ENCODE measurements around the gene CLEC4G.

DNA sequence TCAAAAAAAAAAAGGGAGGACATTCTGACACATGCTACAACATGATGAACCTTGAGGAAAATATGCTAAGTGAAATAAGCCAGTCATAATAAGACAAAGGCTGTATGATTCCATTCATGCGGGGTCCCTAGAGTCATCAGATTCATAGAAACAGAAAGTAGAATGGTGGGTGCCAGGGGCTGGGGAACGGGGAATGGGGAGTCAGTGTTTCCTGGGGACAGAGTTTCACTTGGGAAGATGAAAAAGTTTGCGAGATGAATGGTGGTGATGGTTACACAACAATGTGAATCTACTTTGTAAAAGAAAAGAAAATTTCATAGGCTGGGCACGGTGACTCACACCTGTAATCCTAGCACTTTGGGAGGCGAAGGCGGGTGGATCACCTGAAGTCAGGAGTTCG, 6.1 kb upstream of the CLEC4G start:
- TF ChIP-seq, protein P1, sequence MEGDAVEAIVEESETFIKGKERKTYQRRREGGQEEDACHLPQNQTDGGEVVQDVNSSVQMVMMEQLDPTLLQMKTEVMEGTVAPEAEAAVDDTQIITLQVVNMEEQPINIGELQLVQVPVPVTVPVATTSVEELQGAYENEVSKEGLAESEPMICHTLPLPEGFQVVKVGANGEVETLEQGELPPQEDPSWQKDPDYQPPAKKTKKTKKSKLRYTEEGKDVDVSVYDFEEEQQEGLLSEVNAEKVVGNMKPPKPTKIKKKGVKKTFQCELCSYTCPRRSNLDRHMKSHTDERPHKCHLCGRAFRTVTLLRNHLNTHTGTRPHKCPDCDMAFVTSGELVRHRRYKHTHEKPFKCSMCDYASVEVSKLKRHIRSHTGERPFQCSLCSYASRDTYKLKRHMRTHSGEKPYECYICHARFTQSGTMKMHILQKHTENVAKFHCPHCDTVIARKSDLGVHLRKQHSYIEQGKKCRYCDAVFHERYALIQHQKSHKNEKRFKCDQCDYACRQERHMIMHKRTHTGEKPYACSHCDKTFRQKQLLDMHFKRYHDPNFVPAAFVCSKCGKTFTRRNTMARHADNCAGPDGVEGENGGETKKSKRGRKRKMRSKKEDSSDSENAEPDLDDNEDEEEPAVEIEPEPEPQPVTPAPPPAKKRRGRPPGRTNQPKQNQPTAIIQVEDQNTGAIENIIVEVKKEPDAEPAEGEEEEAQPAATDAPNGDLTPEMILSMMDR (IDR thresholded peaks at IDR 0.05) = no peak
- no peak for TF ChIP-seq NFATC4 (CRISPR knock-in tag; IDR thresholded peaks at IDR 0.05)
- TF ChIP-seq, protein P2, sequence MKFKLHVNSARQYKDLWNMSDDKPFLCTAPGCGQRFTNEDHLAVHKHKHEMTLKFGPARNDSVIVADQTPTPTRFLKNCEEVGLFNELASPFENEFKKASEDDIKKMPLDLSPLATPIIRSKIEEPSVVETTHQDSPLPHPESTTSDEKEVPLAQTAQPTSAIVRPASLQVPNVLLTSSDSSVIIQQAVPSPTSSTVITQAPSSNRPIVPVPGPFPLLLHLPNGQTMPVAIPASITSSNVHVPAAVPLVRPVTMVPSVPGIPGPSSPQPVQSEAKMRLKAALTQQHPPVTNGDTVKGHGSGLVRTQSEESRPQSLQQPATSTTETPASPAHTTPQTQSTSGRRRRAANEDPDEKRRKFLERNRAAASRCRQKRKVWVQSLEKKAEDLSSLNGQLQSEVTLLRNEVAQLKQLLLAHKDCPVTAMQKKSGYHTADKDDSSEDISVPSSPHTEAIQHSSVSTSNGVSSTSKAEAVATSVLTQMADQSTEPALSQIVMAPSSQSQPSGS (CRISPR knock-in tag; IDR thresholded peaks at IDR 0.05; ENCODE audit: borderline replicate concordance, low read depth) = no peak
- no peak for TF ChIP-seq SMAD3 (CRISPR knock-in tag; IDR thresholded peaks at IDR 0.05; ENCODE audit: borderline replicate concordance)
- TF ChIP-seq KAT7 (CRISPR knock-in tag; IDR thresholded peaks at IDR 0.05; ENCODE audit: borderline replicate concordance) = no peak
- TF ChIP-seq, protein P3, sequence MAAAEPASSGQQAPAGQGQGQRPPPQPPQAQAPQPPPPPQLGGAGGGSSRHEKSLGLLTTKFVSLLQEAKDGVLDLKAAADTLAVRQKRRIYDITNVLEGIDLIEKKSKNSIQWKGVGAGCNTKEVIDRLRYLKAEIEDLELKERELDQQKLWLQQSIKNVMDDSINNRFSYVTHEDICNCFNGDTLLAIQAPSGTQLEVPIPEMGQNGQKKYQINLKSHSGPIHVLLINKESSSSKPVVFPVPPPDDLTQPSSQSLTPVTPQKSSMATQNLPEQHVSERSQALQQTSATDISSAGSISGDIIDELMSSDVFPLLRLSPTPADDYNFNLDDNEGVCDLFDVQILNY (CRISPR knock-in tag; IDR thresholded peaks at IDR 0.05) = no peak
- TF ChIP-seq NFE2L1 (CRISPR knock-in tag; IDR thresholded peaks at IDR 0.05) = no peak
